ENCODE measurements around the gene ISM1.

The ISM1 gene

GRCh38 chr20:13256606-13257005 is 35.5 kb downstream of the ISM1 start:
- no peak for DNase-seq (ENCODE audit: low read depth in 3 of 3)

GRCh38 chr20:13259921-13260320 is 38.8 kb downstream of the ISM1 start:
- DNase-seq (ENCODE audit: low read depth in 3 of 3): no peak

GRCh38 chr20:13260650-13261279 is 39.7 kb downstream of the ISM1 start:
- DNase-seq (ENCODE audit: low read depth in 3 of 3): no peak

- peak; percentile 25 to 47 (median 35) for DNase-seq (ENCODE audit: low read depth in 3 of 3)
These were observed 40.6 kb downstream of the ISM1 start for GRCh38 chr20:13261460-13262301.

GRCh38 chr20:13262302-13262650 is 41.2 kb downstream of the ISM1 start:
- DNase-seq (ENCODE audit: low read depth in 3 of 3): no peak

- DNase-seq (ENCODE audit: low read depth in 3 of 3): no peak
These were observed 41.7 kb downstream of the ISM1 start for GRCh38 chr20:13262671-13263360.

- no peak for DNase-seq (ENCODE audit: low read depth in 3 of 3)
These were observed 42.4 kb downstream of the ISM1 start for GRCh38 chr20:13263451-13263850.

- DNase-seq (ENCODE audit: low read depth in 3 of 3): no peak
These were observed 43.8 kb downstream of the ISM1 start for GRCh38 chr20:13264907-13265306.

GRCh38 chr20:13265941-13266340 is 44.9 kb downstream of the ISM1 start:
- no peak for DNase-seq (ENCODE audit: low read depth in 3 of 3)

- no peak for DNase-seq (ENCODE audit: low read depth in 3 of 3)
These were observed 46.2 kb downstream of the ISM1 start for GRCh38 chr20:13267231-13267630.

GRCh38 chr20:13268953-13269352 is 47.9 kb downstream of the ISM1 start:
- no peak for DNase-seq (ENCODE audit: low read depth in 3 of 3)

GRCh38 chr20:13270211-13270610 is 49.1 kb downstream of the ISM1 start:
- DNase-seq (ENCODE audit: low read depth in 3 of 3): no peak

- no peak for DNase-seq (ENCODE audit: low read depth in 3 of 3)
These were observed 50.0 kb downstream of the ISM1 start for GRCh38 chr20:13271098-13271497.

- DNase-seq (ENCODE audit: low read depth in 3 of 3): no peak
These were observed 51.2 kb downstream of the ISM1 start for GRCh38 chr20:13271977-13272975.

GRCh38 chr20:13274275-13274861 is 53.3 kb downstream of the ISM1 start:
- DNase-seq (ENCODE audit: low read depth in 3 of 3): no peak

- no peak for DNase-seq (ENCODE audit: low read depth in 3 of 3)
These were observed 56.0 kb downstream of the ISM1 start for GRCh38 chr20:13276945-13277541.

- DNase-seq (ENCODE audit: low read depth in 3 of 3): no peak
These were observed 56.7 kb downstream of the ISM1 start for GRCh38 chr20:13277663-13278295.

GRCh38 chr20:13278812-13279570 is 57.9 kb downstream of the ISM1 start:
- DNase-seq (ENCODE audit: low read depth in 3 of 3): no peak

GRCh38 chr20:13280609-13281324 is 59.7 kb downstream of the ISM1 start:
- DNase-seq (ENCODE audit: low read depth in 3 of 3): no peak
